GM18507 (cell line): ENCODE measurements around the gene ZNF575.

Experiments used
- DNase-seq: peaks from one replicate; pipeline ENCODE4 v3.0.0; 2011; ENCODE audit warnings: low read depth; ENCODE audit not compliant: insufficient read length; ENCODE audit errors: extremely low spot score
- FAIRE-seq: peaks from 2 replicates; lab custom pipeline; 2011; peaks lifted over from hg19 to GRCh38; lab: Jason Lieb, UNC

The ZNF575 gene, protein sequence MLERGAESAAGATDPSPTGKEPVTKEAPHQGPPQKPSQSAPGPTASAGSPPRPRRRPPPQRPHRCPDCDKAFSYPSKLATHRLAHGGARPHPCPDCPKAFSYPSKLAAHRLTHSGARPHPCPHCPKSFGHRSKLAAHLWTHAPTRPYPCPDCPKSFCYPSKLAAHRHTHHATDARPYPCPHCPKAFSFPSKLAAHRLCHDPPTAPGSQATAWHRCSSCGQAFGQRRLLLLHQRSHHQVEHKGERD

DNA sequence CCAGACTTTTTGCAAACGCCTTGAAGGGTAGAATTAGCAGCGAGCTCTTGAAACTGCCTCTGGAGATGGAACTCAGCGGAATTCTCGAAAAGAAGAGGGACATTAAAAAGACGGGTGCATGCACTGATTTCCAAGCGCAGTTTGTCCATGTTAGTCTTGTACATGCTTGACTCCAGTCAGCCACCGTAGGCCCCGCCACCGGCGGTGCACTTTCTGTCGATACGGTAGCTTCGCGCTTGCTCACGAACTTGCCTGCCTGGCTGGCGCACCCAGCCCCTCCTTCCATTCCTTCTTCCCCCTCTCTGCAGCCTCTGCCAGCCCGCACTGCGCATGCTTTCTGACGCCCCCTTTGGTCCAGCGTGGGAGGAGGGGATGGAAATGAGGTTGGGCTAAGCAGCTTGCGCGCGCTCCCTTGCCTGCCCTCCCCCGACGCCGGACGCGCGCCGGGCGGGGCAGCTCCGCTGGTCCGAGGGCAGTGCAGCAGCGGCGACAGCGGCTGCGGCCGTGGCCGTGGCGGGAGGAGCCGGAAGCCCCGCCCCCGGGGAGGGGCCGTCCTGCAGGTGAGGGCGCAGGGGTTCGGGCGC lies at the start of gene ZNF575:
Gene ZNF575, plus strand, starts transcription at position 227 of the 584 bp plus-strand sequence. CDS start 1,235 bp downstream, outside the sequence.
- FAIRE-seq (peak; percentile 96), DNase-seq (peak; percentile 75)

DNA sequence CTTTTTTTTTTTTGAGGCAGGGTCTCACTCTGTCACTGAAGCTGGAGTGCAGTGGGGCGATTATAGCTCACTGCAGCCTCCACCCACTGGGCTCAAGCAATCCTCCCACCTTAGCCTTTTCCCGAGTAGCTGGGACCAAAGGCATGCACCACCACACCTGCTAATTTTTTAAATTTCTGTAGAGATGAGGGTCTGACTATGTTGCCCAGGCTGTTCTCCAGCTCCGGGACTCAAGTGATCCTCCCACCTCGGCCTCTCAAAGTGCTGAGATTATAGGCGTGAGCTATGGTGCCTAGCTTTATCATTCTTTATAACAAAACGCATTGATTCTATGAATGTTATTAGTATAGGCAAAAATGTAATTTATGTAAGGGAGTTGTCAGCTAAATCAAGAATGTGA lies 49.7 kb upstream of the ZNF575 start:
- DNase-seq (no peak), FAIRE-seq (no peak)

DNA sequence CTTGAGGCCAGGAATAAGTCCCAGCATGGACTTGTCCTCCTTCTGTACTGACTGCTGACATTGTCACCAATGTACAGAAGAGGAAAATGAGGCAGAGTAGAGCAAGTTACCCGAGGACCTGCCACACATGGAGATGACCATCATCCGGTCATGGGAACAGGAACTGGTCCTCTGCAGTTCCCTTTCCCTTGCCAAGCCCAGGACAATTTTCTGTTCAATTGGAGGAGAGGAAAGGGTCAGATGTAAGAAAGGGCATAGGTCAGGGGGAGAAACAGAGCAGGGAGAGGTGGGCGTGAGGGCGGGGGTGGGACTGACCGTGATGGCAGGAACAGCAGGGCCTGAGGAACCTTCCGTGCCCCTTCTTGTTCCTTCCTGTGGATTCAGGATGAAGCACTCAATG lies 47.0 kb upstream of the ZNF575 start:
- FAIRE-seq (no peak), DNase-seq (no peak)

DNA sequence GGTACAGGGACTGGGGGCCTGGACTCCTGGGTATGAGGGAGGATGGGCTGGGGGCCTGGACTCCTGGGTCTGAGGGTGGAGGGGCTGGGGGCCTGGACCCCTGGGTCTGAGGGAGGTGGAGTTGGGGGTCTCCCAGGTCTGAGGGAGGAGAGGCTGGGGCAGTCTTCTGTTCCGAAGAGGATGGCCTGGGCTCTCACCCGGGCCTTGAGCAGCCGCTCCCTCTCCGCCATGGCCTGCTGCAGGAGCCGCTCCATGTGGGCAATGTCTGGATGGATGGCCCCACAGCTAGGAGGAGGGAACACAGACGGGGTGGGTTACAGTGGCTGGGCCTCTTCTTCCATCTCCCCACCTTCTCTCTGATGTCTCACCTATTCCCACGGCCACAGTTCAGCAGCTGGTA lies 46.6 kb upstream of the ZNF575 start:
- no peak for DNase-seq
- no peak for FAIRE-seq

DNA sequence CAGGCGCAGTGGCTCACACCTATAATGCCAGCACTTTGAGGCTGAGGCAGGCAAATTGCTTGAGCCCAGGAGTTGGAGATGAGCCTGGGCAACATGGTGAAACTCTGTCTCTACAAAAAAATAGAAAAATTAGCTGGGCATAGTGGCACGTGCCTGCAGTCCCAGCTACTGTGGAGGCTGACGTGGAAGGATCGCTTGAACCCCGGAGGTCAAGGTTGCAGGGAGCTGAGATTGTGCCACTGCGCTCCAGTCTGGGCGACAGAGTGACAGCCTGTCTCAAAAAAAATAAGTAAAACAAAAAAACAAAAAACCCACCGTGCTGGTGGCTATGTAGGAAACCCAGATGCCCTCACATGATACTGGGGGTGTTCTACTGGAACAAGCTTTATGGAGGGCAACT lies 44.8 kb upstream of the ZNF575 start:
- FAIRE-seq: no peak
- DNase-seq: no peak

DNA sequence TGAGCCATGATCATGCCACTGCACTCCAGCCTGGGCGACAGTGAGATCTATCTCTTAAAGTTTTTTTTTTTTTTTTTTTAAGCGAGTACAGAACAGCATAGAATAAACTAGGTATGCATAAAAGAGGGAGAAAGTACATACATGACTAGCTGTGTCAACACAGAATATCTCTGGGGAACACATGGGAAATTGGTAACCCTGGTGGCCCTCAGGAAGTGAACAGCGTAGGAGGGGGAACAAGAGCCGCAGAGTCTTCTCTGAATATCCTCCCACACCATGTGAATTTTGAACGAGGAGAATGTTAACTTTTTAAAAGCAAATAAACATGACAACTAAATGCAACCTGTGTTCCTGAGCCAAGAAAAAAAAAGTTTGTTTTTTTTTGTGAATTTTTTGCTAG lies 43.7 kb upstream of the ZNF575 start:
- FAIRE-seq (peak; percentile 44), DNase-seq (no peak)

DNA sequence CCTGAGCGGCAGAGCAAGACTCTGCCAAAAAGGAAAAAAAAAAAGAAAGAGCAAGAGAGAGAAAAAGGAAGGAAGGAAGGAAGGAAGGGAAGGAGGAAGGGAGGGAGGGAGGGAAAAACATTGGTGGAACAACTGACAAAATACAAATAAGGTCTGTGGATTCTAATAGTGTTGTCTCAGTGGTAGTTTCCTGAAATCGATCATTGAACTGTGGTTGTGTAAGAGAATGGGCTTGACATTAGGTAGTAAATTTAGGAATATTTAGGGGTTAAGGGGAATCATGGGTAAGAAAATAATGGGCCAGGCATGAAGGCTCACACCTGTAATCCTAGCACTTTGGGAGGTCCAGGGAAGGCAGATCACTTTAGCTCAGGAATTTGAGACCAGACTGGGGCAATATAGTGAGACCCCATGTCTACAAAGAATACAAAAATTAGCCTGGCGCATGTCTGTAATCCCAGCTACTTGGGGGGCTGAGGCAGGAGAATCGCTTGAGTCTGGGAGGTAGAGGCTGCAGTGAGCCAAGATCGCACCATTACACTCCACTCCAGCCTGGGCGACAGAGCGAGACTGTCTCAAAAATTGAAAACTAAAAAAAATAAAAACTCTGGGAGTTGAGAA lies 42.9 kb upstream of the ZNF575 start:
- no peak for DNase-seq
- FAIRE-seq: no peak

DNA sequence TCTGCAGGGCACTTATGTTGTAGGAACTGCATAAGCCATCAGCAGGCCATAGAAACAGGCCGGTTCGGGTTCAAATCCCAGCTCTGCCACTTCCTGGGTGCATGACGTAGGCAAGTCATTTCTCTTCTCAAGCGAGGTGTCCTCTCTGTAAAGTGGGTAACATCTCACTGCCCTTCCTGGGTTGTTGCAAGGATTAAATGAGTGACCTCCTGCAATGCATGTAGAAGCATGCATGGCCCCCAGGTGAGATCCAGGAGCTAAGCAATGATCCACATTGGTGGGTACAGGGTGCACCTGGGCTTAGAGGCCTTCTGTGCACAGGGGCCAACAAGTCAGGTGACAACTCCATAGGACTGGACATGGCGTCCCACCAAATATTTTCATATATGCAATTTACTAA lies 42.2 kb upstream of the ZNF575 start:
- no peak for FAIRE-seq
- no peak for DNase-seq

DNA sequence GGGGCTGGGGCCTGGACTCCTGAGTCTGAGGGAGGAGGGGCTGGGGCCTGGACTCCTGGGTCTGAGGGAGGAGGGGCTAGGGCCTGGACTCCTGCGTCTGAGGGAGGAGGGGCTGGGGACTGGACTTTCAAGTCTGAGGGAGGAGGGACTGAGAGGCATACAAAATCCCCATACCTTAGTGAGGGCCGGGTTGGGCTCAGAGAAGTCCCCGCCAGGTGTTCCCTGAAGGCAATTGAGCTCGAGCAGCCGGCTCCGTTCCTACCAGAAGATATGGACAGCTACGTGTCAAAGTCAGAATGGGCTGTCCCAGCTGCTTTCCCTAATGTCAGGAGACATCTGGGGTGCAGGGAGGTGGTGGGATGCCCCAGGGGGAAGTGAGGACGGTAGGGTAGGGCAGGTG lies 37.9 kb upstream of the ZNF575 start:
- FAIRE-seq: no peak

DNA sequence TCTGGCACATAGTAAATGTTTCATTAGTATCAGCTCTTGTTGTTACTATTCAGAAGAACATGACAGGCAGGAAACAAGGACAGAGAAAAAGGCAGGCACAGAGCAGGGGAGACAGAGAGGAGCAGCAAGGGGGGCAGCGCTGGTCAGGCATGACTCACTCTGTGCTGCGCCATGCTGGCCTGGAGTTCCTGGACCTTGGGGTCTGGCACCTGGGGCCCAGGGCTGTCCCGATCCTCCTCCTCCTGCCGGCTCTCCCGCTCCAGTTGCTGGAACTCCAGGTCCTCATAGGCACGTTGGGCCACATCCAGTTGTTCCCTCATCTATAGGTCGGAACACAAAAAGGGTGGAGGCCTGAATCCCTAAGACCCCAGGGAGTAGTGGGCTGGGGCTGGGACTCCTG lies 36.0 kb upstream of the ZNF575 start:
- DNase-seq: no peak
- FAIRE-seq: no peak

More for the DNA sequence above, 37.9 kb upstream of the ZNF575 start:
- no peak for DNase-seq

DNA sequence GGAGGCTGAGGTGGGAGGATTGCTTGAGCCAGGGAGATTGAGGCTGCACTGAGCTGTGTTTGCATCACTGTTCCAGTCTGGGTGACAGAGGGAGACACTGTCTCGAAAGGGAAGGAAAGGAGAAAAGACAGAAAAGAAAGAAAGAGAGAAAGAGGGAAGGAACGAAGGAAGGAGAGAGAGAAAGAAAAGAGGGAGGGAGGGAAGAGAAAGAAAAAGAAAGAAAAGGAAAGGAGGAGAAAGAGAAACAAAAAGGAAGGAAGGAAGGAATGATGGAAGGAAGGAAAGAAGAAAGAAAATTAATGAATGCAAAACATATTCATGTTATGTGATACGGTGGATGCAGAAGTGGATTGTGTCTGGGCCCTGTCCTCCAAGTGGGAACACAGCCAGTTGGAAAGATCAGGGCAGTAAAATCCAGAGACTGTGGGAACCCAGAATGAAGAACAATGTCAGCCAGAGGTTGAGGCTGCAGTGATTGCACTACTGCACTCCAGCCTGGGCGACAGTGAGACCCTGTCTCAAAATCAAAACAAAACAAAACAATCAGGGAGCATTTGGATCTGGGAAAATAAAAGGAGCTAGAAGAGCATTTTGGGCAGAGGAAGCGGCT lies 34.6 kb upstream of the ZNF575 start:
- FAIRE-seq (no peak), DNase-seq (no peak)

DNA sequence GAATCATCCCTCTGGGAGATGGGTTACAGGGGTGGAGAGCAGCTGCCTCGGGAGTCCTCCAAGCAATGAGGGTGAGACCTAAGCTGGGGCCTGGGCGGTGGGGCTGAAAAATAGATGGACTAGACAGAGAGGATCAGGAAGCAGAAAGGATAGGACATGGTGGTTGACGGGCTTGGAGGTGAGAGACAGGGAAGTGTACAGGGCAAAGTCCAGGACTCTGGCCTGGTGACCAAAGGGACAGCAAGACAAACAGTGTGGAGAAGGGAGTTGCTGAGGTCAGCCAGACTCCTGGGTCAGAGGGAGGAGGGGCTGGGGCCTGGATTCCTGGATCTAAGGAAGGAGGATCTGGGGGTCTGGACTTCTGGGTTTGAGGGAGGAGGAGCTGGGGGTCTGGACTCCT lies 33.9 kb upstream of the ZNF575 start:
- no peak for FAIRE-seq
- no peak for DNase-seq

DNA sequence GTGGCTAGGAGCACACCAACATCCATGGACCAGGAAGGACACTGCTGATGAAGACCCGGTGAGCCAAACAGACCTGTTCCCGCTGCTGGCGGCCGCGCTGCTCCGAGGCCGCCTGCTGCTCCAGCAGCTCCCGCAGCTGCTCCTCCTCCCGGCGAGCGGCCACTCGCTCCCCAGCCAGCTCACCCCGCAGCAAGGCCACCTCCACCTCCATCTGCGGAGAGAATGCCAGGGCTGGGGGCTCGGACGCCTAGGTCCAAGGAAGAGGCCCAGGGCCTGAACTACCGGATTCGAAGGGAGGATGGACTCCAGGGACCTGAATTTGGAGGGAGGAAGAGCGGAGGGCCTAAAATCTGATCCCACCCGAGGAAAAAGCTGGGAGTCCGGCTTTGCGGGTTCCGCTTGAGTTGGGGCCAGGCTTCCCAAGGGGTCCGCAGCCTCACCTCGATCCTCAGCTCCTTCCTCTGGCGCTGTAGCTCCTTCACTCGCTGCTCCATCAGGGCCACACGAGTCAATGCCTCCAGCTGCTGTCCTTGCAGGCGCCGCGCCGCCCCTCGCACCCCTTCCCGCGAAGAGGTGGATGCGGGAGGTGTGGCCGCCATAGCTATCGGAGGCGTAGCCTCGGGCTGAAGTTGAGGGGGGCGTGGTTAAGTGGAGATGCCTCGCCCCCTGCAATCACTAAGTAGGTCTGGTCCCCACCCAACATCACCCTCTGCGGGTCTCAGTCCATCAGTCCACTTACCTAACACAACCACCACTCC lies 31.1 kb upstream of the ZNF575 start:
- FAIRE-seq (no peak), DNase-seq (no peak)

DNA sequence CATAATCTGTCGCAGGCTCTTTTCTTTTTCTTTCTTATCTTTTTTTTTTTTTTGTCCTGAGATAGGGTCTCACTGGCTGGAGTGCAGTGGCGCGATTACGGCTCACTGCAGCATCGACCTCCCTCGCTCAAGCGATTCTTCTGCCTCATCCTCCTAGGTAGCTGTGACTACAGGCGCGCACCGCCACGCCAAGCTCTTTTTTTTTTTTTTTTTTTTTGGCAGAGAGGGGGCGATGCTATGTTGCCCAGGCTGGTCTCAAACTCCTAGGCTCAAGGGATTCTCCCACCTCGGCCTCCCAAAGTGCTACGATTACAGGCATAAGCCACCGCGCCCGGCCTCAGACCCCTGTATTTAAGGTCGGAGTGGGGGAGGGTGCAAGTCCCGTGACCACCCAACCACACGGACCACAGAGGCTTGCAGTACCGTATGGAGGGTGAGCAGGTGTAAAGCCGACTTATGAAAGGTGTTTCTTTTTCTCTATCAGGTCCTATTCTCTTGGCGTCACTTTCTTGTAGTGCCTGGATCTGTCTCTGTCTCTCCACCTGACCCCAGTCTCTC lies 30.5 kb upstream of the ZNF575 start:
- no peak for FAIRE-seq
- no peak for DNase-seq

DNA sequence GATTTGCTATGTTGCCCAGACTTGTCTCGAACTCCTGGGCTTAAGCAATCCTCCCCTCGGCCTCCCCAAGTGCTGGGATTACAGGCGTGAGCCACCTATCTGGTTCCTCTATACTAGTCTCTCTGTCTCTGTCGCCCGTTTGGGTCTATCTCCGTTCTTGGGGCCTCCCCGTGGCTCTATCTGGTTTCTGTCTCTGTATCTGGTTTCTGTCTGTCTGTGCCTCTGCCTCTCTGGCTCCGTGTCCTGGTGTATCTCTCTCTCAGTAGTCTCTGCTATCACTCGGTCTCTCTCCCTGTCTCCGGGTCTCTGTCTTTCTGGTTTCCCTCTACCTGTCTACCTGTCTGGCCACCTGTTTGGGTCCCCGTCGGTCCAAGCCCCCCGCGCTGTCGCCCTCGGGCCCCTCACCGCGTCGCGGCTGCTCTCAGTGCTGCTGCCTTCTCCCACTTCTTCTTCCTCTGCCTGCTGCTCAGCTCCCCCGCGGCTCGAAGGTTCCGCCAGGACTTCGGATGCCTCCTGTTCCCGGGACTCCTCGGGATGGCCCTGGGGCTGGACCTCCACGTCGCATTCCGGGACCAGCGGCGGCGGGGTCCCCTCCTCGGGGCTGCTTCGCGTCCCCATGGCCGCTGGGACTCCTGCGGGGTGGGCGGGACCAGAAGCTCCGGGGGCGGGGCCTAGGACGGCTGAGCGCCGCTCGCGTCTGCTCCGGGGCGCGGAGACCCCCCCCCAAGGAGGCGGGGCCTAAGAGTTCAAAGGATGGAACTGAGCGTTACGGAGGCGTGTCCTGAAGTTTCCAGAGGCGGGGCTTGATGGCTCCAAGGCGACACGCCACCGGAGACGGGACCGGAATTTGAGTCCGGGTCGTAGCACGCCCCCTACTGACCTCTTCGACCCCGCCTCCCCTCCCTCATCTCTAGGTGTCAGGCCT lies 29.2 kb upstream of the ZNF575 start:
- FAIRE-seq (peak; percentile 98), DNase-seq (peak; percentile 99)

DNA sequence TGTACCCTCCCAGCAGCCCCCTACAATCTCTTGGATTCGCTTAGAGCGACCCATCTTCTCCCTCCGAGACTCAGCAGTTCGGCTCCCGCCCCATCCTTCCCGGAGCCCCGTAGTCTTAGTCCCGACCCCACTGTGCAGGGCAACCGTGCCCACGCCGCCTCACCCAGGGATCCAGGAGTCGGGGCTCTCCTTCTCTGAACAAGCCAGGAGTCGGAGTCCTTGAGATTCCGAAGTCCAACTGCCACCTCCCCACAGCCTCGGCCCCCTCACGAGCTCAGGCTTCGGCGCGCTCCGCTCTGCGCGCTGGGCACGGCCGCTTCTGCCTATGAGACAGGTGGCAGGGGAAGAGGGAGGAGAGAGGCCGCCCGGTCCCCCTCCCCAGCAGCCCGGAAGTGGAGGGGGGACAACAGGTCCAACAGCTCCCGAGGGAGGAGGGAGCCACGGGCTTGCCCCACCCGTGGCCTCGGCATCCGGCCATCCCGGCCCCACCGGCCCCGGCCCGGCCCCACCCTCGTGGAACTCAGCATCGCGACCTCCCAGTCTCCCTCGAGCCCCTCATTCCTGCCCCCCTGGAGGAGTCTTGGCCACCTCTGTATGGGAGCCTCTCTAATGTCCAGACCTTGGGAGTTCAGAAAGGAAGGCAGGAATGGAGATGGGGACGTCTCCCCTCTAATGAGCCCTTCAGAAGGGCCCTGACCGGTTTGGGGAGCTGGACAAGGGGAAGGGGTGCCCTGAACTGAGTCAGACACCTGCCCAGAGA lies 28.4 kb upstream of the ZNF575 start, which contains the start of gene PHLDB3:
Gene PHLDB3, minus strand, starts transcription at position 321 of the 760 bp plus-strand sequence. CDS start 628 bp downstream, outside the sequence.
- FAIRE-seq (peak; percentile 29), DNase-seq (no peak)

DNA sequence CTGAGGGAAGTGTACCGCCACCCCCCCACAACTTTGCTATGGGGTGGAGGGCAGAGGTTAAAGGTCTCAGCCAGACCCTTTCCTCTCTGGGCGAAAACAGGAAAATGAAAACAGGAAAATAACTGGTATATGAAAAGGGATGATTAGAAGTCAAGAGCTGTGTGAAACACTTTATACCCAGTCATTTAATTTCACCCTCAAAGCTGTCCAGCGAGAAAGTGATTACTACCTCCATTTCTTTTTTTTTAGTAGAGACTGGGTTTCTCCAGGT lies 27.9 kb upstream of the ZNF575 start:
- DNase-seq (no peak), FAIRE-seq (no peak)

DNA sequence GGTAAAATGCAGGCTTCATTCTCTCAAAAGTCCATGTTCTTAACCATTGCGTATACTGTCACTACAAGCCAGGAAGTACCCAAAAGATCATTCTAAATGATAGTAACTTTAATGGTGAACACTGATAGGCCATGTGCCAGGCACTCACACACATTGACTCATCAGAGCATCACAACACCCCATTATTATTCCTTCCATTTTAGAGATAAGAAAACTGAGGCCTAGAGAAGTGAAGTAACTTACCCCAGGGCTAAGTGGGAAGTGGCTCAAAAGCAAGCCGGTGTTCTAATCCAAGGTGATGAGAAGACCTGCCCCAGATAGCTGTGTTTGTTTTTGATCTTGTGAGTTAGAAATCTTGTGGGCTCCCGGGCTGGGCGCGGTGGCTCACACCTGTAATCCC lies 27.0 kb upstream of the ZNF575 start:
- FAIRE-seq: no peak
- no peak for DNase-seq
